Neuronal stem cell (in vitro differentiated cells): Measurements from ENCODE around the gene P3H2. TPM values are rescaled to one million over a fixed set of nuclear protein-coding genes. Genes with fewer than 3 reads are reported as not detected.

Experiments used
- small RNA-seq: library from polyadenylated mRNA; stranded (forward); fragments of <200 nt; extraction: miRNeasy Mini kit (QIAGEN cat#:217004); gene quantifications from one replicate; pipeline ENCODE3, GENCODE V24; 2013; ENCODE audit not compliant: insufficient read depth

The P3H2 gene

Small RNA genes lying within 50 kb of the gene (small RNA-seq; reads per million reads assigned to genes)
- gene RNU6-1109P: not detected
